Measurements from ENCODE around the gene NACA. TPM values are rescaled to one million over a fixed set of nuclear protein-coding genes. Genes with fewer than 3 reads are reported as not detected.
"Not testable (repeated sequence)": the region's sequence is repeated elsewhere in the genome, so short reads cannot be mapped to it uniquely, and the experiment has no call there.

Gene NACA
- total RNA-seq, 1 donor from 2014 or later, result 687 TPM

- Mint-ChIP-seq H3K9me3 (ENCODE audit: unreplicated experiment) (no peaks in the 10 kb centered on the region), H3K27me3 (ENCODE audit: unreplicated experiment) (peaks cover 2% of the 10 kb centered on the region), H3K4me1 (ENCODE audit: unreplicated experiment) (peaks cover 3% of the 10 kb centered on the region), H3K27ac (ENCODE audit: unreplicated experiment) (no peak overlapping the region), H3K4me3 (ENCODE audit: unreplicated experiment) (no peak overlapping the region), H3K36me3 (ENCODE audit: low read depth, unreplicated experiment) (peaks cover 9% of the 10 kb centered on the region)
- TF ChIP-seq CTCF (IDR thresholded peaks at IDR 0.05; ENCODE audit: unreplicated experiment), result no peak
- no peak for DNase-seq (ENCODE audit: low spot score)
Observed at GRCh38 chr12:56759263-56759908, 34.3 kb upstream of the NACA start.

- Mint-ChIP-seq H3K4me1 (ENCODE audit: unreplicated experiment) (peaks cover 3% of the 10 kb centered on the region), H3K27me3 (ENCODE audit: unreplicated experiment) (peaks cover 2% of the 10 kb centered on the region)
Observed at GRCh38 chr12:56758728-56759262, 33.7 kb upstream of the NACA start.

GRCh38 chr12:56757971-56758370, 32.9 kb upstream of the NACA start:
- not testable (repeated sequence) for DNase-seq (ENCODE audit: low spot score); H3K4me1 Mint-ChIP-seq (ENCODE audit: unreplicated experiment); H3K27me3 Mint-ChIP-seq (ENCODE audit: unreplicated experiment); H3K27ac Mint-ChIP-seq (ENCODE audit: unreplicated experiment); H3K9me3 Mint-ChIP-seq (ENCODE audit: unreplicated experiment); H3K4me3 Mint-ChIP-seq (ENCODE audit: unreplicated experiment); H3K36me3 Mint-ChIP-seq (ENCODE audit: low read depth, unreplicated experiment)

More at GRCh38 chr12:56758728-56759262, 33.7 kb upstream of the NACA start:
- H3K27ac Mint-ChIP-seq (ENCODE audit: unreplicated experiment), result no peak overlapping the region
- H3K9me3 Mint-ChIP-seq (ENCODE audit: unreplicated experiment), result no peaks in the 10 kb centered on the region
- no peak for DNase-seq (ENCODE audit: low spot score)
- H3K36me3 Mint-ChIP-seq (ENCODE audit: low read depth, unreplicated experiment), result peaks cover 9% of the 10 kb centered on the region
- no peak overlapping the region for H3K4me3 Mint-ChIP-seq (ENCODE audit: unreplicated experiment)
- no peak for TF ChIP-seq CTCF (IDR thresholded peaks at IDR 0.05; ENCODE audit: unreplicated experiment)

GRCh38 chr12:56753566-56753965, 28.5 kb upstream of the NACA start:
- Mint-ChIP-seq H3K9me3 (ENCODE audit: unreplicated experiment) (no peaks in the 10 kb centered on the region), H3K4me3 (ENCODE audit: unreplicated experiment) (no peak overlapping the region), H3K27ac (ENCODE audit: unreplicated experiment) (no peak overlapping the region), H3K36me3 (ENCODE audit: low read depth, unreplicated experiment) (peaks cover 4% of the 10 kb centered on the region), H3K4me1 (ENCODE audit: unreplicated experiment) (peaks cover 4% of the 10 kb centered on the region), H3K27me3 (ENCODE audit: unreplicated experiment) (no peaks in the 10 kb centered on the region)
- TF ChIP-seq CTCF (IDR thresholded peaks at IDR 0.05; ENCODE audit: unreplicated experiment), result no peak
- DNase-seq (ENCODE audit: low spot score), result no peak

- H3K4me3 Mint-ChIP-seq (ENCODE audit: unreplicated experiment), result peak within 1 kb of the TSS; percentile 95
- peak; percentile 92 for DNase-seq (ENCODE audit: low spot score)
- TF ChIP-seq CTCF (IDR thresholded peaks at IDR 0.05; ENCODE audit: unreplicated experiment), result peak; percentile 57
- no peaks in the 10 kb centered on the region for H3K27me3 Mint-ChIP-seq (ENCODE audit: unreplicated experiment)
- H3K36me3 Mint-ChIP-seq (ENCODE audit: low read depth, unreplicated experiment), result no peaks in the 10 kb centered on the region
- H3K27ac Mint-ChIP-seq (ENCODE audit: unreplicated experiment), result peak within 1 kb of the TSS; percentile 84
- peaks cover 4% of the 10 kb centered on the region for H3K4me1 Mint-ChIP-seq (ENCODE audit: unreplicated experiment)
- no peaks in the 10 kb centered on the region for H3K9me3 Mint-ChIP-seq (ENCODE audit: unreplicated experiment)
Observed at GRCh38 chr12:56751712-56752598, 26.9 kb upstream of the NACA start, which contains the start of gene PRIM1. Gene PRIM1, minus strand, starts transcription at chr12:56752323. Its CDS starts 25 bp downstream, at chr12:56752298.

GRCh38 chr12:56750596-56750995, 25.5 kb upstream of the NACA start:
- H3K4me1 Mint-ChIP-seq (ENCODE audit: unreplicated experiment); H3K4me3 Mint-ChIP-seq (ENCODE audit: unreplicated experiment); DNase-seq (ENCODE audit: low spot score); H3K27me3 Mint-ChIP-seq (ENCODE audit: unreplicated experiment); H3K9me3 Mint-ChIP-seq (ENCODE audit: unreplicated experiment); H3K36me3 Mint-ChIP-seq (ENCODE audit: low read depth, unreplicated experiment): not testable (repeated sequence)
- peak overlapping the region; percentile 28 for H3K27ac Mint-ChIP-seq (ENCODE audit: unreplicated experiment)

Data from endothelial cell (in vitro differentiated cells).